GM19351 (cell line): ENCODE results near the gene SIRT3.

ENCODE experiments used
- ATAC-seq: cut with Tn5 transposase; IDR thresholded peaks from one replicate; pipeline ENCODE4 v1.9.1; 2021; ENCODE audit warnings: mild to moderate bottlenecking, moderate library complexity; ENCODE audit not compliant: unreplicated experiment

The SIRT3 gene

DNA sequence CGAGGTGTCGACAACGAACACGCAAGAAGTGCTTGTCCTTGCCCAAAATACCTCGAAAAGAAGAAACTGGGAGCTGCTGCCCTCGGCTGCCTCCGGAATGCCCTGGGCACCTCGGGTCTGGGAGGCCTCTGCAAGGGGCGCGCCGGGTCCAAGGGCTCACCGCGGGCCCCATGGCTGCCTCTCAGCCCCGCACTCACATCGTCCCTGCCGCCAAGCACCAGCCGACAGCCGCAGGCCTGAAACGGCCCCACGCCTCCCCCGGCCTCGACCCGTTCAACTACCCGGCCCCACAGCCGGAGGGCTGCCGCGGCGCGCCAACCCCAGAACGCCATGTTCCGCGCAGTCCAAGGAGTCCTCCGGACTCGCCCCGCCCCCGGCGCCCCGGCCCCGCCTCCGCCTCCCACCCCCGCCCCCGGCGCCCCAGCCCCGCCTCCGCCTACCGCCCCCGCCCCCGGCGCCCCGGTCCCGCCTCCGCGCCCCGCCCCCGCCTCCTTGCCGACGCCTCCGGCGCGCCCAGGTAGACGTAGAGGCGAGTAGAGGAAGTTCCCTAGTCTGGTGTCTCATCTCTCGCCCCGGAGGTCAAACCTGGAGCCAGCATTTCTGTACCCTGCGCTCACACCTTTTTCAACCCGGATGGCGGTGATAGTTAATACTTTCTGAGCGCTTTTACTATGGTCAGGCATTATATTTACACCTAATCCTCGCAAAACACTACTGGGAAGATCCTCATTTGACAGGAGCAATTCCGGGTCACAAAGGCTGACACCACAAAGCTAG, at the start of gene SIRT3:
Gene SIRT3 (minus strand): TSS at position 346 of the 777 bp plus-strand sequence. CDS start 14 bp downstream, at position 332.
- peak; percentile 78 for ATAC-seq

DNA sequence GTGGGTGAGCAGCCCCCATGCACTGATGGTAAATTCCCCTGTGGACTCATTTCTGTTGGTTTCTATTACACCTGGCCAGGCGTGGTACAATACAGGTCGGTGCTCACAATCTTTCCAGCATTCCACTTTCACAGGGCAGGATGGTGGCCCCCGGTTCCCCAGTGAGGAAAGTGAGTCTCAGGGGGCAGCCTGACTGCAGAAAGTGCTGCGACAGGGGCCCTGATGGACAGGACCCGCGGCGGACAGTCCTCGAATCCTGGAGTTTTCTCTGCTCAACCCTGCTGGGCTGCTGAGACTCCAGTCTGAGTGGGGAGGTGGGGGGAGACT, 49.7 kb upstream of the SIRT3 start:
- no peak for ATAC-seq

GRCh38 chr11:285021-285893, 49.1 kb upstream of the SIRT3 start:
- ATAC-seq: no peak

- ATAC-seq: no peak
These were observed 48.2 kb upstream of the SIRT3 start for GRCh38 chr11:284105-285020.

GRCh38 chr11:283405-284104, 47.4 kb upstream of the SIRT3 start:
- no peak for ATAC-seq

DNA sequence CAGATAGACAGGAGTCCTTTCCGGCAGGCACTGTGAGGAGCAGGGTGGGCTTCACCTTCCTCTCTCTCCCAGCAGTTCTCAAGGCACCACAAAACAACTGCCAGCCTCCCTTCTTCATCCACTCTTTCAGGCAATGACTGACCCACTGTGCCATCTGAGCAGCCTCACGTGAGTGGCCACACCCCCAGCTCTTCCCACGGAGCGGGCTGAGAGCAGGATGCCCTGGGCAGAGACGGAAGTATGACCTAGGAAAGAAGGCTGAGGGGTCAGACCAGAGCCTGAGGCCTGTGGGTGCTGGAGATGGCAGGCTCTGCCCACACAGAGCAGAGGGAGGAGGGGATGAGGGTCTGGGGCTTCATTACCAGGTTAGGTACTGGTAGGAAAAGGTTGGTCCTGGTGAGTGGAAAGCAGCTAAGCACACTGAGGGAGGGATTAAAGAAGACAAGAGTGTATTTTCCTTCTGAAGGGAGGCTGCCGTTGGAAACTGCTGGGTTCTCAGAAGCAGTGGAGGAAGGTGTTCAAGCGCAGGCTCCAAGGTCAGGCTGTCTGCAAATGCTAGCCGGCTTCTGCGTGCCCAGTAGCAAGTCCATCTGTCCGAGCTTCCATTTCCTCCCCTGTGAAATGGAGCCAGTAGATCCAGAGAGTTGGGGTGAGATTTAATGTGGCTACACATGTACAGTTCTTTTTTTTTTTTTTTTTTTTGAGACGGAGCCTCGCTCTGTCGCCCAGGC, 46.7 kb upstream of the SIRT3 start:
- ATAC-seq: no peak

DNA sequence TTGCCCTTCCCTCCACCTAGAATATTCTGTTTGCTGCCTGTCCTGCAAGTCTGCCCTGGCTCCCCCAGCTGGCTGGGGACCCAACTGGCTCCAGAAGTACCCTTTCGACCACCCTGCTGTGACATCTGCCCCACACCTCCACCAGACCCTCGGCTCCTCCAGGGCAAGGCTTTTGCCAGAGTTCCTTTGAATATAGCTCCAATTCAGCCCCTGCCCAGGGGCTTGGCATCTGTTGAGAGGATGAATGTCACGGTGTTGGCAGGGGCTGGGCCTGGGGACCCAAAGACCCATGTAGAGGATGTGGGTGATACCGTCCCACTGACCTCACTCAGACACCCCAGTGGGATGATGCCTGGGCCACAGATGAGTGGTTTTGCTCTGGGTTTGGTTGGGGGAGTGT, 46.0 kb upstream of the SIRT3 start:
- no peak for ATAC-seq

DNA sequence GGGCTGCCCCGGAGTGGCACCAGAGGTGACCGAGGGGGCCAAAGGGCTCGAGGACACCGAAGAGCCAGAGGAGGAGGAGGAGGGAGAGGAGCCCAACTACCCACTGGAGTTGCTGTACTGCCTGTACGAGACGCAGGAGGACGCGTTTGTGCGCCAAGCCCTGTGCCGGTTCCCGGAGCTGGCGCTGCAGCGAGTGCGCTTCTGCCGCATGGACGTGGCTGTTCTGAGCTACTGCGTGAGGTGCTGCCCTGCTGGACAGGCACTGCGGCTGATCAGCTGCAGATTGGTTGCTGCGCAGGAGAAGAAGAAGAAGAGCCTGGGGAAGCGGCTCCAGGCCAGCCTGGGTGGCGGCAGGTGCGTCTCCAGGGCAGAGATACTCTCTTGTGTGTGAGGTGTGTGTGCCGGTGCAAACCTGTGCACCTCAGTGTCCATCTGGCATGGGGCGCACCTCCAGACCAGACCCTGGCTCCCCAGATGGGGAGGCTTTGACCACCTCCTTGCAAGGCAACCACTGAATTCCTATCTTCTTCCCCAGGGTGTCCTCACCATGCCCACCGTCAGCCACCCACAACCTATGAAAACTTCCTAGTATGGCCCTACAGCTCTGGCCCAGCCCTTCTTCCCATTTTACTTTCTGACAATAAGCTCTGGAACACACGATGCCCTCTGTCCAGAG, 45.5 kb upstream of the SIRT3 start:
- no peak for ATAC-seq

DNA sequence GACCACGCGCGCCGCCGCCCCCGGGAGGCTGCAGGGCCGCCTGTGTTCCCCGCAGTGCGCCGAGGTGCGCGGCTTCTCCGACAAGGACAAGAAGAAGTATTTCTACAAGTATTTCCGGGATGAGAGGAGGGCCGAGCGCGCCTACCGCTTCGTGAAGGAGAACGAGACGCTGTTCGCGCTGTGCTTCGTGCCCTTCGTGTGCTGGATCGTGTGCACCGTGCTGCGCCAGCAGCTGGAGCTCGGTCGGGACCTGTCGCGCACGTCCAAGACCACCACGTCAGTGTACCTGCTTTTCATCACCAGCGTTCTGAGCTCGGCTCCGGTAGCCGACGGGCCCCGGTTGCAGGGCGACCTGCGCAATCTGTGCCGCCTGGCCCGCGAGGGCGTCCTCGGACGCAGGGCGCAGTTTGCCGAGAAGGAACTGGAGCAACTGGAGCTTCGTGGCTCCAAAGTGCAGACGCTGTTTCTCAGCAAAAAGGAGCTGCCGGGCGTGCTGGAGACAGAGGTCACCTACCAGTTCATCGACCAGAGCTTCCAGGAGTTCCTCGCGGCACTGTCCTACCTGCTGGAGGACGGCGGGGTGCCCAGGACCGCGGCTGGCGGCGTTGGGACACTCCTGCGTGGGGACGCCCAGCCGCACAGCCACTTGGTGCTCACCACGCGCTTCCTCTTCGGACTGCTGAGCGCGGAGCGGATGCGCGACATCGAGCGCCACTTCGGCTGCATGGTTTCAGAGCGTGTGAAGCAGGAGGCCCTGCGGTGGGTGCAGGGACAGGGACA, 44.8 kb upstream of the SIRT3 start:
- ATAC-seq: no peak

- no peak for ATAC-seq
These were observed 44.0 kb upstream of the SIRT3 start for GRCh38 chr11:279966-280705.

DNA sequence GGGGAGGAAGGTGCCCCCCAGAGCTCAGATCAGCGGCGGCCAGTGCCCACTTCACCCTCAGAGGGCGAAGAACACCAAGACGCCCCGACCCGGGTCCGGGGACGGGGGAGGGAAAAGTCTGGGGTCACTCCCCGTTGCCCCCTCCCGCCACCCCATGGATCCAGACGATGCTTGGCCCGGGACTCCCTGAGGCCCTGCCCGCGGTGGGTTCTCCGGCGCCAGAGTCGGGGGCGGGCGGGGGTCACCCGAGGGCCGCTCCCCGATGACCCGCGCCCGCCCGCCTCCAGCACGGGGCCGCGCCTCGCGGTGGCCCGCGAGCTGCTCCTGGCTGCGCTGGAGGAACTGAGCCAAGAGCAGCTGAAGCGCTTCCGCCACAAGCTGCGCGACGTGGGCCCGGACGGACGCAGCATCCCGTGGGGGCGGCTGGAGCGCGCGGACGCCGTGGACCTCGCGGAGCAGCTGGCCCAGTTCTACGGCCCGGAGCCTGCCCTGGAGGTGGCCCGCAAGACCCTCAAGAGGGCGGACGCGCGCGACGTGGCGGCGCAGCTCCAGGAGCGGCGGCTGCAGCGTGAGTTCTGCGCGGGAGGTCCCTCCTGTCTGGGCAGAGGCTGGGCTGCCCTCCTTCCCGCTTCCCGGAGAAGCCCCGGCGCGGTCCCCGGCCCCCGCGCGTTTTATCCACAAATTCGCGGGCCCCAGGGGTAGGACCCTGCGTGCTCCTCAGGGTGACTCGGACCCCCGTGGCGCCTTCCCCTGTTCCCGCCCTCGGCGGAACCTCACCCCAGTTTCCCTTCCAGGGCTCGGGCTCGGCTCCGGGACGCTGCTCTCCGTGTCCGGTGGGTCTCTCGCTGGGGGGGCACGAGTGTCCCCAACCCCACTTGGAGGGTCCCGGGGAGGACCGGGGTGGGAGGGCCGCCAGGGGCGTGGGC, 43.2 kb upstream of the SIRT3 start:
- ATAC-seq: no peak

GRCh38 chr11:278001-278951, 42.1 kb upstream of the SIRT3 start, which contains the start of gene NLRP6:
TSS of gene NLRP6 (plus strand) at chr11:278407. CDS start at chr11:278570, 163 bp downstream.
- no peak for ATAC-seq

DNA sequence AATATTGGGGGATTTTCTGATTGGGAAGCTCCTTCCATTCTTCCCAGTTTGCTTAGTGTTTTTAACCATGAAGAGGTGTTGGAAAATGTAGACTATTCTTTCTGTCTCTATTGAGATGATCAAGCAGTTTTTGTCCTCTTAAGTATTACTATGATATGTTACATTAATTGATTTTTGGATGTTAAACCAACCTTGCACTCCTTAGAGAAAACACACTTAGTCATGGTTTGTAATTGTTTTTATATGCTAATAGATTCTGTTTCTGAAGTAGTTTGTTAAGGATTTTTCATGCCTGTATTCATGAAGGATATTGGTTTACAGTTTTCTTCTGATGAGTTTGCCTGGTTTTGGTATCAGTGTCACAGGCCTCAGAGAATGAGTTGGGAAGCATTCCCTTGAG, 40.1 kb upstream of the SIRT3 start:
- no peak for ATAC-seq

- no peak for ATAC-seq
These were observed 36.7 kb upstream of the SIRT3 start for GRCh38 chr11:272931-273198.

GRCh38 chr11:272195-272930, 36.2 kb upstream of the SIRT3 start:
- no peak for ATAC-seq
